Stimulated activated CD8-positive, alpha-beta memory T cell treated with anti-CD3 and anti-CD28 coated beads, Interleukin-12 subunit alpha, Interleukin-12 subunit beta, amount 100 ng/mL, for 24 hours (primary cell): ENCODE results near the gene HDAC4.

Experiments used
- DNase-seq: peaks from one replicate; pipeline ENCODE4 v3.0.0-alpha.2; 2020; ENCODE audit errors: extremely low read depth

Gene HDAC4

DNA sequence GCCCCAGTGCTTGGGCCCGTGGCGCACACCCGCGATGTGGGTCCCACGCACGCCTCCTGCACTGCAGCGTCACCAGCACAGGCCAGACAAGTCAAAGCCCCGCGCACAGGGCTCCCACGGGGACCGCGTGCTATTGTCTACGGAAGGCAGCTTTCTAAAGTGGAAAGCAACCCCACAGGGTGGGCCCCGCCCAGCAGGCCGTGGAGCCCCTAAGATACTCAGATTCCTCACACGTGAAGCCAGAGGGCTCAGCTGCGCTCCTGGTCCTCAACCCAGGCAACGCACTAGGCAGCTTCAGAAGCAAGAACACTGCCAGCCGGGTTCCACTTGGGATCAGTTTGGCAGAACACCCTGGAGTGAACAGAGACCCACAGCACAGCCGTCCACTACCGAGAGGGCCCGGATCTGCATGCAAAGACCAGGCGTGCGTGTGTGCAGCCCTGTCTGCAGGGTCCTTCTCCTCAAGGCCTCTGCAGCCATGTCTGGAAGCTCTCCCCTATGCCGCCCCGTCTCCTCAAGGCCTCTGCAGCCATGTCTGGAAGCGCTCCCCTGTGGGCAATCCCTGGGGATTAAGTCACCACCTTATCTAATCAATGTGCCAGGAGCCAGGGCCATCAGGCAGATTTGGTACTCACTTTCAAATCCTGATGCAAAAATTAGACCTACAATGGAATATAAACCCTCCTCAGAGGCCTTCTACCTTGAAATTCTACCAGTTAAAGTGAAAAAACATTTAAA, 231.3 kb downstream of the HDAC4 start:
- no peak for DNase-seq

GRCh38 chr2:239168575-239168974, 232.2 kb downstream of the HDAC4 start:
- DNase-seq = no peak

DNA sequence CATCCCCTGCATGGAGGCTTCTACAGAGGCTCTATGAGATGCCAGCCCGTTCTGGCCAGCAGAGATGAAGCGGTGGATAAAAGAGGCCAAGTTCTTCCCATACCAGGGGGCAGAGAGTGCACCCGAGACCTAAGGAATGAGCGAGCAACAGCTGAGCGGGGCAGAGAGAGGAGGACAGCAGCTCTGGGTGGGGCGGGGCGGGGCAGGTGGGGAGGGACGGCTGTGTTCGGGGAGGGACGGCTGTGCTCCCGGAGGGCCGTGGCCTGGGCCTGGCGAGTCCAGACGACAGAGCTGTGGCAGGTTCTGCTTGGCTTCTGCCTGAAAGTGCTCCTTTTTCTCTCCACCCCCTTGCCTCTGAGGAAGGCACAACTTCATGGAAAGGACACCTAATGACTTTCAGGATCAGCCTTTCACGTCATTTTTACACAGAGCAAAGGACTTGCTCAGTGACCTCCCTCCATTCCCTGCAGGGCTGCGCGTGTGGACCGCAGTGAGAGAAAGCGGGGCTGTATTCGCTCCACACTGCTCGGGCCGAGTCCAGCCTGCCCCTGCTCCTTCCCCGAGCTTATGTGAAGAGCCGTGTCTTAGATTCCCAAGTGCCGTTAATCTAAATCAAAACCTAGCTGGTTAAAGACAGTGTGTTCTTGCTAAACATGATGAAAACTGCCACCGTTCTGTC, 232.9 kb downstream of the HDAC4 start:
- no peak for DNase-seq

DNA sequence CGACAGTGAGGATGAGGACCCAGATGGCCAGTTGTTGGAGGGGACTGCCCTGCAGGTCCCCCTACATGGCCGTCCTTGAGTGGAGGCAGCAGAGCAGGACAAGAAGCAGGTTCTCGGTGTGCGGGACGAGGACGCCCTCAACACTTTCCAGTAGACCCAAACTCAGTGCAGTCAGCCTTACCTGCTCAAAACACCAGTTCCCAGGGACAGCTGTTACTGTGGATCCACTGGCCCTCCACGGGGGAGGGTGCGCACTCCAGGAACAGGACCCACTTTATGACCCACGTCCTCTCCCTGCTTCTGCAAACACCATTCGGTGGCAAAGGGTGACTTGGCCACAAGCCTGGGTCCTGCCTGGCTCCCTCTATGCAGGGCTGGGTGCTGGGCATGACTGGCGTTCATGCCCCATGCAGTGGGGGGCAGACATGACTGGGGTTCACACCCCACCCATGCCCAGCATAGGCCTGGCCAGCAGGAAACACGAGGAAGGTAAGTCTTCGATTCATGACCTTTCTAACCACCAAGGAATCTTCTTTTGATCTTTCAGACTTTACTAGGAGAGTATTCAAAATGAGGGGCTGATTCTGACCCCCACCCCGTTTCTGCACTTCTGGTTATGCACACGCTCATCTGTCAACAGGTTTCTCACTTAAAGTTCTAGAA, 233.7 kb downstream of the HDAC4 start:
- no peak for DNase-seq

- no peak for DNase-seq
These were observed 234.5 kb downstream of the HDAC4 start for GRCh38 chr2:239166201-239166834.

- no peak for DNase-seq
These were observed 235.5 kb downstream of the HDAC4 start for GRCh38 chr2:239165206-239165831.

- DNase-seq = no peak
These were observed 236.4 kb downstream of the HDAC4 start for GRCh38 chr2:239164335-239164871.

DNA sequence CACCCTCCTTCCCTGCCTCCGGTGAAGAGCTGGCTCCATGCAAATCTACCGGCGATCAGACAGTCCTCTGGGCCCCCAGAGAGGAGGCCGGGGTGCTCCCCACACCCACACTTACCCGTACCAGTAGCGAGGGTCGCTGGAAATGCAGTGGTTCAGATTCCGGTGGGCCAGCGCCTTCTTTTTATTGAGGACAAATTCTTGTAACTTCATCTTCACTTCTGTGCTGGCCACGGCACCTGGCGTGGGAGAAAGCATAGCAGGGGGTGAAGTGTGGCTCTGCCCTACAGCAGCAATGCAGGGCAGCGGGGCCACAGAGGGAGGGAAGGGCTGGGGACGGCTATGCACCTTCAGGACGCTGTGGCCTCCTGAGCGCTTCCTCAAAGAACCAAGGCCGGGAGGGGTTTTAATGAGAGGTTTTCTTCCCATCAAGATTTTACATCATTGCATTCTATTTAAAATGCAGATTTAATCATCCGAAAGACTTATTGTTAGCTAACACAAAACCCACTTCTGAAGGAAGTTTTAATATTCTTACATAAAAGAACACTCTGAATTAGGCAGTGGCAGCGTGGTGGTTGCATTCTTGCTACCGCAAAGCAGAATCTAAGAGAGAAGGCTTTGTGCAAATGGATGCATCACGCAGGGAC, 237.0 kb downstream of the HDAC4 start:
- DNase-seq = no peak

- DNase-seq = no peak
These were observed 237.7 kb downstream of the HDAC4 start for GRCh38 chr2:239162976-239163687.

DNA sequence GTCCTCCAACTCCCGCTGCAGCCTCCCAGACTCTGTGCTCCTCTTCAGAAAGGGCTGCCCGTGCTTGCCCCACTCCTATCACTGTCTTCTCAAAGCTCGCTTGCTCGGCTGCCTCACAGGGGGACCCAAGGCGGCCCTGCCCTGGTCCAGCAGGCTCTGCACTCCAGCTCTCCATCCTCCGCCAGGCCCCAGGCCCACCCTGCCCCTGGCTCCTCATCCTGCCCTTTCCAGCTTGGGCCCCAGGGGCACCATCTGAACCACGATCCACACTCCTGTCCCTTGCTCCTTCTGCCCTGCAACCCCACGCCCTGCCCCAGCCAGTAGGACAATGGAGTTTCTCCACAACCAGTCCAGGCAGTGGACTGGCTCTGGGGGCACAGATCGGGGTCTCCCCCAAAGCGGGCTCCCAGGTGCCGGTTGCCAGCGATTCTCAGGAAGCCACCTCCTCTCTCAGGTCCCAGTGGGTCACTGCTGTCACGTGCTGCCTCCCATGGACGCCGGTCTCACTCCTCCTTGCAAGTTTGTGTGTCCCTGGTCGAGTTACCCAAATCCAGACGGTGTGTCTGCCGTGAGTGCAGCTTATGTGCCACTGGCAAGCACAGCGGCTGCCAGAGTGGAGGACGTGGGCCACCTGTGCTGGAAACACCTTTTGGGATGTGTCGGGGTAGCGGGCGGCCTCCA, 238.5 kb downstream of the HDAC4 start:
- no peak for DNase-seq

GRCh38 chr2:239161711-239162140, 239.1 kb downstream of the HDAC4 start:
- no peak for DNase-seq

DNA sequence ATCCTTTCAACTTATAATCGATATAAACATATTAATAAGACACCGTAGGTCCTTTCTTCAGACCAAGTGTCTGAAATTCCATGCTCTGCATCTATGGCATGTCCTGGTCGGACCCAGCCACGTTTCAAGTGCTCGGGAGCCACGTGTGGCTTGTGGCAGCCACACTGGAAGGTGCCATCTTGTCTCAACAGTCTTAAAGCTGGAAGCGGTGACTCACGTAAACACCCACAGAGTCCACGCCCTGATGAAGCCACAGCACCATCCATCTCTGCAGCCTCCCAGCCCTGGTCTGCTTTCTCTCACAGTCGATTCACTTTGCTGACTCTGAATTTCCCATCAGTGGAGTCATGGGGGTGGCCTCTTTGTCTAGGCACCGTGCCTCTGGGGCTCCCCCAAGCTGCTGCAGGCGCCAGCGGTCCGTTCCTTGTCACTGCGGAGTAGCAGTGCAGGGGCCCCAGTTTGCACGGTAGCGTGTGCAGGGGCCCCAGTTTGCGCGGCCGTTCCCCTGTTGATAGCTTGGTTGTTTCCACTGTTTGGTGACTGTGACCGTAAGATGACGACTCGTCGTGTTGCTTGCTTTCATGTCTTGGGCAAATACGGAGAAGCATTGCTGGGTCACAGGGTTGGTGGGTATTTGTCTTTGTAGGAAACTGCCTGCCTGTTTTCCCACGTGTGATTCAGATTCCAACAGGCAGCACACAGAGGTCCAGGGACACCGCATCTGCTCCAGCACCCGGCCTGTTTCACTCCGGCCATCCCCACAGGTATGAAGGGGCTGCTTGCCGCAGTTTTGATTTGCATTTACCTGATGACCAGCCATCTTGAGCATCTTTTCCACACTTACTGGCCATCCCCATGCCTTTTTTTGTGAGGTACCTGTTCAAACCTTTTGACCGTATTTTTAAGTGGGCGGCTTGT, 240.3 kb downstream of the HDAC4 start:
- no peak for DNase-seq

- no peak for DNase-seq
These were observed 241.3 kb downstream of the HDAC4 start for GRCh38 chr2:239159476-239159911.

DNA sequence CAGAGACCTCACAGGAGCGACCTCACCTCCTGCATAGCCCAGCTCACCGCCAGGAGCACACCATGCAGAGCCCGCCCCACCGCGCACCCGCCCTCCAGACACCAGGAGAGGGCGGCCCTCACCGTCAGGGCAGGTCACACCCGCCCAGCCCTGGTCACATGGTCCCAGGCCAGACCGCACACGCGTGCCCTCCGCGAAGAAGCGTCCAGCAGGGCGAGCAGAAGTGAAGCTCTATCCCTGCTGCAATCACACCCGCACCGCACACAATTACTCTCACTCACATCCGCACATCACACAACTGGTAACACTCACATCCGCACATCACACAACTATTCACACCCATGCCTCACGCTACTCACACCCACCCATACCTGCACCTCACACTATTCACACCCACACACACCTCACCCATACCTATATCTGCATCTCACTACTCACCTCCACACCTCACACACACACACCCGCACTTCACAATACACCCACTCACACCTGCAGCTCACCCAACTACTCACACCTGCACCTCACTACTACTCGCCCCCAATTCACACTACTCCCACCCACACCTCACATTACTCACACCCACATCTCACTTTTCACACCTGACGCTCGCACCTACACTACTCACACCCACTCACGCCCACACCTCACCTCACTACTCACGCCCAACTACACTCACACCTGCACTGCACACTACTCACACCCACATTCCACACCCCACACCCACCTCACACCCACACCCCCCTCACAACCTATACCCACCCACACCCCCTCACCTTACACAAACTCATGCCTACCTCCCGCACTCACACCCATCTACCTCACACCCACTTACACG, 242.0 kb downstream of the HDAC4 start:
- DNase-seq = no peak

DNA sequence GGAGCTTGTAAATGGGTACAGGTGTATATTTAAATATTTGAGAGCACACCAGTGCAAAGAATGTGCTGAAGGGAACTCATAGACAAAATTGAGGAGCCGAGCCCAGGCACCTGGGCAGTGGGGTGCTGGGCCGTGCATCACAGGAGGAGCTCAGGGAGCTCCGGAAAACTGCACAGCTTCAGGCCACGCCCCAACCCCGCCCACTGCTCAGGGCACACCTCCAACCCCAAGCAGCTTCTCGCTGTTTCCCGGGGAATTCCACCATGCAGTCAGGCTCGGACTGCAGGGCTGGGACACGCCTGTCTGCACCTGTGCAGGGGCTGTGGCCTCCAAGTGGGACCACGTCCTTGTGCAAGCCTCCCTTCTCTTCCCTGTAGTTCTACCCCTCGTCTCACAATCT, 243.0 kb downstream of the HDAC4 start:
- no peak for DNase-seq

DNA sequence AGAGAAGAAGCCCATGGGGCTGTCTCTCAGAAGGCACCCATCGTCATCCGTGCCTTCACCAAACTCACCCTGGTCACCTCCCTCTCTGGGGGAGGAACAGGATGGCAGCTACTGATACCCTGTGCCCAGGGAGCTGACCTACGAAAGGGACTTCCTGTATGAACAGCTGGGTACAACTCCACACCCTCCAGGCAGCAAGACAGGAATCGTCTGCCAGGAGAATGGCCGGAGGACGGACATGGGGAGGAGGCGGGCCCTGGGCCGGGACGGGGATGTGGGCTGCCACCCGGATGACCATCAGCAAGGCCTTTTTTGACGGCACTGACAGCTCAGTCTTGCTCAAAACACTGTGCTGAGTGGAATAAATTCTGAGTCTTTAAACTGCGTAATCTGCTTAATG, 243.6 kb downstream of the HDAC4 start:
- no peak for DNase-seq

GRCh38 chr2:239156516-239157265, 244.1 kb downstream of the HDAC4 start:
- no peak for DNase-seq
